ENCODE data around the gene SLC15A3.

The SLC15A3 gene

DNA sequence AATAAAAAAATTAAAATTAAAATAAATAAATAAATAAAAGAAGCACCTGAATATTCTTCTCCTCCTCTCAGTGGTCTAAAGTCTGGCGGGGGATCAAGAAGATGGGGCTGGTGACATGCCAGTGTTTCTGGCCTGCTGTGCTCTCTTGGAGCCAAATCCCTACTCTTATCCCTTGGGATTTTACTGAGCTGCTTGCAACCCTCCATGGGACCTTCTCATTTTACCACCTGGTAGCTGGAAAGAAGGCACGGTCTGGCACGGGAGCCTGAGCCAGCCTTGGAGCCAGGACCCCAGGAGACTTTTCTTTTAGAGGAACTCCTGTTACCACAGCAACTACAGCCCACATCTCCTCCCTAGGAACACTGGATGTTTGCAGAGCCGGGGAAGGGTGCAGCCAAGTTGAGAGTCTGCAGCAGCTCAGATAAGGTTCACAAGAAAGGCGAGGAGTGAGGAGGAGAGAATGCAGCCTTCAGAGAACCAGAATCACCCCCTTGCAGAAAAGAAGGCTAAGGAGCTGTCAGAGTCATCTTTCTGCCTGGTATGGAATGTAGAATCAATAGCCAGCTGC is 41.0 kb upstream of the SLC15A3 start:
- H3K4me3 ChIP-seq (ENCODE audit: low read length): no peak overlapping the region
- TF ChIP-seq, protein P1, sequence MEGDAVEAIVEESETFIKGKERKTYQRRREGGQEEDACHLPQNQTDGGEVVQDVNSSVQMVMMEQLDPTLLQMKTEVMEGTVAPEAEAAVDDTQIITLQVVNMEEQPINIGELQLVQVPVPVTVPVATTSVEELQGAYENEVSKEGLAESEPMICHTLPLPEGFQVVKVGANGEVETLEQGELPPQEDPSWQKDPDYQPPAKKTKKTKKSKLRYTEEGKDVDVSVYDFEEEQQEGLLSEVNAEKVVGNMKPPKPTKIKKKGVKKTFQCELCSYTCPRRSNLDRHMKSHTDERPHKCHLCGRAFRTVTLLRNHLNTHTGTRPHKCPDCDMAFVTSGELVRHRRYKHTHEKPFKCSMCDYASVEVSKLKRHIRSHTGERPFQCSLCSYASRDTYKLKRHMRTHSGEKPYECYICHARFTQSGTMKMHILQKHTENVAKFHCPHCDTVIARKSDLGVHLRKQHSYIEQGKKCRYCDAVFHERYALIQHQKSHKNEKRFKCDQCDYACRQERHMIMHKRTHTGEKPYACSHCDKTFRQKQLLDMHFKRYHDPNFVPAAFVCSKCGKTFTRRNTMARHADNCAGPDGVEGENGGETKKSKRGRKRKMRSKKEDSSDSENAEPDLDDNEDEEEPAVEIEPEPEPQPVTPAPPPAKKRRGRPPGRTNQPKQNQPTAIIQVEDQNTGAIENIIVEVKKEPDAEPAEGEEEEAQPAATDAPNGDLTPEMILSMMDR (IDR thresholded peaks at IDR 0.05; ENCODE audit: insufficient read depth, low read depth, low read length, missing control alignments): no peak
- no peak for DNase-seq (ENCODE audit: low read depth)

DNA sequence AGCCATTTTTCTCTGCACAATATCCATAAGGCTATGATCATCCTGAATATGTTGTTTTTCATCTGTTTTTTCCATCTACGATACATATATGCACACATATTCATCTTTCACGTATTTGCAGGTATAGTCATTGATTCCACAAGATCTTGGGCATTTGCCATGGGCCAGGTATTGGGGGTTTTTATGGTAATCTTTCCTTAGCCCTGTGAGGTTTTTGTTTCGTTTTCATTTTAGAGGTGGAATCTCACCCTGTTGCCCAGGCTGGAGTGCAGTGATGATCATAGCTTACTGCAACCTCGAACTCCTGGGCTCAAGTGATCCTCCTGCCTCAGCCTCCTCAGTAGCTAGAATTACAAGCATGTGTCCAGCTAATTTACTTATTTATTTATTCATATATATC is 39.5 kb upstream of the SLC15A3 start:
- TF ChIP-seq, protein P1 (IDR thresholded peaks at IDR 0.05; ENCODE audit: insufficient read depth, low read depth, low read length, missing control alignments): no peak
- no peak overlapping the region for H3K4me3 ChIP-seq (ENCODE audit: low read length)
- DNase-seq (ENCODE audit: low read depth): no peak

DNA sequence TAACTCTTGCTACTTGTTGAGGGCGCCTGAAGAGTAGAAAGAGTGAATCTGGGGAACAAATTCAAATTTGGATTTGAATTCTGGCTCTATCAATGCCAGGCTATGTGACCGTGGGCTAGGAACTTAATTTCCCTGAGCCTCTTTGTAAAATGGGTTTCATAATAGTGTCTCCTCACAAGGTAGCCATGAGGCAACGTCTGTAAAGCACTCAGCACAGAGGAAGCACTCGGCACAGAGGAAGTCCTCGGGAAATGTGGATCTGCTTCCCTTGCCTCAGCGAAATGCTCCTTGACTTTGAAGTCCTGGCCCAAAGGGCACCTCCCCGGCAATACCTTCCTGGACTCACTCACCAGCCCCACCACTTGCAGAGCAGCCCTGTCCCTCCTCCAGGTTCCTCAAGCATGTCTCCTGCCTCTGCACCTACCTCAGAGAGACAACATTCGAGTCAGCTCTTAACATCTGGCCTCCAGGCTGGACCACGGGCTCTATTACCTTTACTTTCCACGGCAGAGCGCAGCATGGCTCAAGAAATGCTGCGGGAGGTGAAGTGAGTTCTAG is 37.2 kb upstream of the SLC15A3 start:
- H3K4me3 ChIP-seq (ENCODE audit: low read length): no peak overlapping the region
- DNase-seq (ENCODE audit: low read depth): no peak
- TF ChIP-seq, protein P1 (IDR thresholded peaks at IDR 0.05; ENCODE audit: insufficient read depth, low read depth, low read length, missing control alignments): no peak

DNA sequence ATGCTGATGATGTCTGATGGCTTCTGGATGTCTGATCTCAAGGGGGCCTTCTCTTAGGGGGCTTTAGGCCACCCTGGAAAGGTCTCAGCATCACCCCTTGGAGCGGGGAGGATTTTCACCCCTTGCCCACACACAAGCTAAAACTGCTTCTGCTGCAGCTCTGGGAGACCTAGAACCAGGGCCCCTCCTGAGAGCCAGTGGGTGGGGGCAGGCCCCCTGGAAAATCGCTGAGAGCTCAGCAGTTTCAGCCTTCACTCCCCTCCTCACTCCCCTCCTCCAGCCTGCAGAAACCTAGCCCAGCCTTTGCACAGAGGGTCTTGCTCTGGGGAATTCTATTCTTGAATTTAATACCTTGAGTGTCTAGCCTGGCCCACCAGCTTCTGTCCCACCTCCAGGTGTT is 36.7 kb upstream of the SLC15A3 start:
- TF ChIP-seq, protein P1 (IDR thresholded peaks at IDR 0.05; ENCODE audit: insufficient read depth, low read depth, low read length, missing control alignments): no peak
- H3K4me3 ChIP-seq (ENCODE audit: low read length): no peak overlapping the region
- DNase-seq (ENCODE audit: low read depth): no peak

DNA sequence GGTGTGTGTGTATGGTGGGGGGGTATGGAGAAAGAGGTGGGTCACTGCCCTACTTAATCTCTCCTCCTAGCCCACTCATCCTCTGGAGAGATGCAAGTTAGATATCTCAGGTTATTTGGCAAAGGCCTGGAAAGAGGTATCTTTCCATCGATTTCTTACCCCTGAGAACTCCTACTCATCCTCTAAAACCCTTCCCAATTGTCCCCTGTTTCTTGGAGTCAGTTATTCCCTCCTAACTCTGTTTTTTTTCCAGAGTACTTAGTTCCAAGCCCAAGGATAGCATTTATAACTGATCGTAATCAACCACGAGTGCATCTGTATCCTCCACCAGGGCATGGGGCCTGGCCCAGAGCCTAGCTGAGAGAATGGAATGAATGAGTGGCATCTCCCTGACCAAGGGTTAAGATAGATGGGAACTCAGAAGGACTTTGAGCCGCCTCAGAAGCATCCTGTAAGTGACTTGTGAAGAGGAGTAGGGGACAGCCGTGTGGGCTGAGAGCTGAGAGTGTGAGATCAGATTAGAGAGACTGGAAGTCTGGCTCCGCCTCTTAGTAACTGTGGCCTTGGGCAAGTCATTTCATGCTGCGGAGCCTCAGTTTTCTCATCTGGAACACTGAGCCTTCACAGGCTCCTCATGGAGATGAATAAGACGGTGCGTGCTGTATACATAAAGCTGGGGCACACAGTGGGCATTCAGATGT is 35.8 kb upstream of the SLC15A3 start:
- H3K4me3 ChIP-seq (ENCODE audit: low read length): no peak overlapping the region
- no peak for DNase-seq (ENCODE audit: low read depth)
- TF ChIP-seq, protein P1 (IDR thresholded peaks at IDR 0.05; ENCODE audit: insufficient read depth, low read depth, low read length, missing control alignments): no peak

DNA sequence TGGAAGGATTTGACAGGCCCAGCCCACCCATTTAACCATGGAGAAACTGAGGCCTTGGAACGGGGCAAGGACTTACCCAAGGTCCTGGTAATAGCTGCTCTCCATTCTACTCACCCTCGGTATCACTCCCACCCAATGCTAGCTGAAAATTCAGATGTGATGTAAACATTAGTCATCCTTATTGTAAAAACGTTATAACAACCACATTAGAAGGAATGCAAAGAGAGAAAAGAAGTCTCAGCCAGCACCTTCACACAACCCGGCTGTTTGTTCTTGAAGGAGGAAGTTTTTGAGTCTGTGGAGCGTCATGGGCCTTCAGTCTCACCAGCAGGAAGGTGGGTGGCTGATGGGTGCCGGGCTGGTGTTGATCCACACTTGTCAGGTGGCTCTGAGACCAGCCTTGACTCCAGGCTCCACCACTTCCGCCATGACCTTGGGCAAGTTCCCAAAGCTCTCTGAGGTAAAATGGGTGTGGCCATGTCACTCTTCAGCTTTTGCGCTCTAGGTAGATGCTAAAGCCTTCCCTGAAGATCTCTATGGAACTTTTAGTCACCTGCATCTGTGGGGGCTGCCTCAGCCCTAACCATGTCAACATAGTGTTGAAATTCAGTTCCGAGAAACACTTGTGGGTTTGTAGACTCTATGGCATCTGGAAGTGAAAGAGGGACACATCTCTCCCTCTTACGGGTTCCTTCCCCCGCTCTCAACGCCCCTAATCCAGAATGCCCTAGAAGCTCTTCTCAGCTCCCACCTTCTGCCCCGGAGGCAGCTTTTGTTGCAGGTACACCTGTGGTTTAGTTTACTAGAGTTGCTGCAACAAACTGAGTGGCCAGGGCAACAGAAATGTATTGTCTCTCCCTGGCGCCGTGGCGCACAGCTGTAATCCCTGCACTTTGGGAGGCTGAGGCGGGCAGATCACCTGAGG is 34.3 kb upstream of the SLC15A3 start:
- TF ChIP-seq, protein P1 (IDR thresholded peaks at IDR 0.05; ENCODE audit: insufficient read depth, low read depth, low read length, missing control alignments): no peak
- no peak overlapping the region for H3K4me3 ChIP-seq (ENCODE audit: low read length)
- peak; percentile 87 for DNase-seq (ENCODE audit: low read depth)

All from epithelial cell of esophagus (primary cell).